IMR-90 (cell line): ENCODE measurements around the gene NDEL1. TPM values are rescaled to one million over a fixed set of nuclear protein-coding genes. Genes with fewer than 3 reads are reported as not detected.

ENCODE experiments used
- ATAC-seq: fragments of 200-7000 bp; cut with Tn5 transposase; 2 replicates; pipeline ENCODE4 v1.9.1; 2020; ENCODE audit warnings: low read depth, mild to moderate bottlenecking, moderate library complexity
- BruUV-seq: library from RNA; stranded (reverse); fragments of 400-500 nt; replicated peaks from 2 replicates; lab custom pipeline; 2021; lab: Mats Ljungman, UMichigan
- CTCF ChIA-PET: fragments of 300-600 bp; formaldehyde crosslinking; extraction: SDS; loops from one replicate; lab custom pipeline; 2021; ENCODE audit warnings: antibody characterized with exemption; lab: Yijun Ruan, JAX
- POLR2A ChIA-PET: fragments of 300-600 bp; sonication (Branson Sonifier 250); formaldehyde crosslinking; loops from one replicate; lab custom pipeline; 2022; ENCODE audit warnings: antibody characterized with exemption; ENCODE audit not compliant: unreplicated experiment; lab: Charles Lee
- DNase-seq: peaks from one replicate; pipeline ENCODE4 v3.0.0; 2013
- H2AFZ ChIP-seq: replicated peaks from 2 replicates; pipeline ENCODE3; 2013; ENCODE audit warnings: low read length, mild to moderate bottlenecking; ENCODE audit not compliant: poor library complexity
- H2AK5ac ChIP-seq: 2 replicates; pipeline ENCODE4 v1.6.1; 2013; ENCODE audit warnings: low read depth, low read length, inconsistent platforms
- H2AK9ac ChIP-seq: replicated peaks from 2 replicates; pipeline ENCODE3; 2013; ENCODE audit warnings: mild to moderate bottlenecking, low read depth, low read length, moderate library complexity; ENCODE audit not compliant: poor library complexity
- H2BK120ac ChIP-seq: 2 replicates; pipeline ENCODE4 v1.6.1; 2013; ENCODE audit warnings: low read depth, low read length, inconsistent platforms
- H2BK15ac ChIP-seq: 3 replicates; pipeline ENCODE4 v1.6.1; 2013; ENCODE audit warnings: low read depth, low read length, inconsistent platforms
- H2BK20ac ChIP-seq: 2 replicates; pipeline ENCODE4 v1.6.1; 2013; ENCODE audit warnings: low read depth, mild to moderate bottlenecking, inconsistent platforms, low read length, moderate library complexity
- H2BK5ac ChIP-seq: 2 replicates; pipeline ENCODE4 v1.6.1; 2013; ENCODE audit warnings: mild to moderate bottlenecking, low read depth, low read length, inconsistent platforms; ENCODE audit not compliant: poor library complexity, severe bottlenecking
- H3K14ac ChIP-seq: replicated peaks from 2 replicates; pipeline ENCODE4 v1.6.1; 2013; ENCODE audit warnings: low read depth, low read length, inconsistent platforms
- H3K18ac ChIP-seq: 2 replicates; pipeline ENCODE4 v1.6.1; 2013; ENCODE audit warnings: low read depth, low read length, control low read depth
- H3K23ac ChIP-seq: 2 replicates; pipeline ENCODE4 v1.6.1; 2013; ENCODE audit warnings: low read depth, low read length, inconsistent platforms
- H3K27ac ChIP-seq: 2 replicates; pipeline ENCODE4 v1.5.1; 2013; ENCODE audit warnings: mild to moderate bottlenecking, control low read depth, low read length; ENCODE audit not compliant: insufficient read depth
- H3K27me3 ChIP-seq: 2 replicates; pipeline ENCODE4 v1.6.1; 2013; ENCODE audit warnings: low read length; ENCODE audit not compliant: control insufficient read depth, insufficient read depth
- H3K36me3 ChIP-seq: 2 replicates; pipeline ENCODE4 v1.6.1; 2013; ENCODE audit warnings: low read length, mixed read lengths; ENCODE audit not compliant: control insufficient read depth, insufficient read depth
- H3K4ac ChIP-seq: 2 replicates; pipeline ENCODE4 v1.6.1; 2013; ENCODE audit warnings: low read depth, low read length, inconsistent platforms
- H3K4me1 ChIP-seq: 2 replicates; pipeline ENCODE4 v1.6.1; 2013; ENCODE audit warnings: low read length, mixed read lengths; ENCODE audit not compliant: control insufficient read depth, insufficient read depth
- H3K4me2 ChIP-seq: 2 replicates; pipeline ENCODE4 v1.6.1; 2013; ENCODE audit warnings: low read depth, mild to moderate bottlenecking, control low read depth, low read length, moderate library complexity
- H3K4me3 ChIP-seq: 2 replicates; pipeline ENCODE4 v1.5.1; 2013; ENCODE audit warnings: low read depth, mild to moderate bottlenecking, control low read depth, low read length, moderate library complexity; ENCODE audit not compliant: insufficient read depth
- H3K56ac ChIP-seq: 2 replicates; pipeline ENCODE4 v1.6.1; 2013; ENCODE audit warnings: low read length, inconsistent platforms; ENCODE audit not compliant: insufficient read depth; ENCODE audit errors: extremely low read depth
- H3K79me1 ChIP-seq, 2 experiments: 2 replicates each; pipeline ENCODE4 v1.6.1; 2013; ENCODE audit warnings: low read length in 2 of 2, inconsistent platforms in 1 of 2, low read depth in 1 of 2
- H3K9ac ChIP-seq: 2 replicates; pipeline ENCODE4 v1.6.1; 2013; ENCODE audit warnings: low read depth, low read length, control low read depth
- H3K9me1 ChIP-seq: 2 replicates; pipeline ENCODE4 v1.6.1; 2013; ENCODE audit warnings: low read length, inconsistent platforms; ENCODE audit not compliant: insufficient read depth
- H3K9me3 ChIP-seq: 2 replicates; pipeline ENCODE4 v1.6.1; 2013; ENCODE audit warnings: low read length; ENCODE audit not compliant: control insufficient read depth, insufficient read depth
- H4K20me1 ChIP-seq: 2 replicates; pipeline ENCODE4 v1.6.1; 2013; ENCODE audit warnings: low read length, inconsistent platforms; ENCODE audit not compliant: insufficient read depth
- H4K5ac ChIP-seq: 2 replicates; pipeline ENCODE4 v1.6.1; 2013; ENCODE audit warnings: mild to moderate bottlenecking, low read depth, low read length, control low read depth
- H4K8ac ChIP-seq, 2 experiments: 2 replicates each; pipeline ENCODE4 v1.6.1; 2013; ENCODE audit warnings: low read depth in 2 of 2, low read length in 2 of 2, control low read depth in 1 of 2, inconsistent platforms in 1 of 2
- H4K91ac ChIP-seq: 2 replicates; pipeline ENCODE4 v1.6.1; 2013; ENCODE audit warnings: low read depth, low read length, inconsistent platforms; ENCODE audit not compliant: insufficient read depth
- BHLHE40 ChIP-seq: fragments of 150-350 bp; IDR thresholded peaks from 2 replicates; pipeline ENCODE4 v1.6.1; 2016; ENCODE audit warnings: mild to moderate bottlenecking, low read depth, low read length
- CHD1 ChIP-seq: IDR thresholded peaks from 2 replicates; pipeline ENCODE4 v1.6.1; 2012; ENCODE audit warnings: low read depth, low read length, improper control_type of control experiment
- CTCF ChIP-seq: conservative IDR thresholded peaks from 2 replicates; pipeline ENCODE4 v1.5.1; 2012; ENCODE audit warnings: mild to moderate bottlenecking, low read depth, low read length, improper control_type of control experiment
- MAZ ChIP-seq: IDR thresholded peaks from 2 replicates; pipeline ENCODE4 v1.6.1; 2012; ENCODE audit warnings: low read depth, mild to moderate bottlenecking, low read length, improper control_type of control experiment, moderate library complexity, borderline replicate concordance
- POLR2A ChIP-seq: IDR thresholded peaks from 2 replicates; pipeline ENCODE4 v1.6.1; 2012; ENCODE audit warnings: mild to moderate bottlenecking, low read depth, low read length
- RCOR1 ChIP-seq: IDR thresholded peaks from 2 replicates; pipeline ENCODE4 v1.6.1; 2012; ENCODE audit warnings: mild to moderate bottlenecking, low read length, improper control_type of control experiment; ENCODE audit not compliant: insufficient replicate concordance
- RFX5 ChIP-seq: IDR thresholded peaks from 2 replicates; pipeline ENCODE4 v1.8.0; 2012; ENCODE audit warnings: low read depth, mild to moderate bottlenecking, low read length, moderate library complexity
- USF2 ChIP-seq: fragments of 150-350 bp; IDR thresholded peaks from 2 replicates; pipeline ENCODE4 v1.6.1; 2017; ENCODE audit warnings: mild to moderate bottlenecking, antibody characterized with exemption, low read length, low read depth
- WGBS, 2 experiments: methylation state at CpG; one replicate each; pipeline versions ENCODE4 v1.1.5 to v1.1.7; 2013; ENCODE audit warnings: missing lambda C conversion rate in 2 of 2; ENCODE audit not compliant: insufficient read length in 1 of 2; ENCODE audit errors: extremely low coverage in 2 of 2; 5-methylcytosine and 5-hydroxymethylcytosine counted together
- dilution Hi-C: fragments of 300-500 bp; cut with HindIII; formaldehyde crosslinking; loops from one replicate; pipeline ENCODE4 v1.14.3; 2018; ENCODE audit warnings: low sequenced_read_pairs; ENCODE audit not compliant: unreplicated experiment
- in situ Hi-C: fragments of 300-500 bp; cut with MboI; formaldehyde crosslinking; loops from 3 replicates; pipeline ENCODE4 v1.14.3; 2019; ENCODE audit warnings: low sequenced_read_pairs, inconsistent platforms, mixed read lengths
- intact Hi-C: fragments of 100-400 bp; cut with micrococcal nuclease; formaldehyde crosslinking; loops from 2 replicates; pipeline ENCODE4 v1.10.0; 2022
- polyA plus RNA-seq, 3 experiments: library from polyadenylated mRNA; depleted of rRNA; stranded (reverse); fragments of >200 nt; gene quantifications; 2 replicates each; pipeline ENCODE4 v1.2.3, GENCODE V29; 2012; ENCODE audit warnings: low replicate concordance in 1 of 3
- total RNA-seq: library from RNA; depleted of rRNA; stranded (reverse); fragments of >200 nt; gene quantifications from 2 replicates; pipeline ENCODE4 v1.2.3, GENCODE V29; 2012

NDEL1 gene
- total and polyA plus RNA-seq, 2 of the 4 experiments (the other 2 are of a cell fraction) = 28.9 to 95.6 TPM

GRCh38 chr17:8463099-8463498, 27.4 kb downstream of the NDEL1 start:
- Histone ChIP-seq H3K9ac (no peak overlapping the region), H4K91ac (no peak overlapping the region)
- dilution Hi-C loops = no loop called here

More at GRCh38 chr17:8463099-8463498, 27.4 kb downstream of the NDEL1 start:
- intact Hi-C loops = no loop called here
- Histone ChIP-seq H2BK20ac (no peak overlapping the region), H3K9me3 (no peaks in the 10 kb centered on the region), H3K79me1 (peaks cover 36 to 73% of the 10 kb centered on the region in 2 experiments), H2AK5ac (no peak overlapping the region), H3K4ac (no peak overlapping the region), H2AFZ (no peak overlapping the region), H3K56ac (no peak overlapping the region), H4K8ac (no peak overlapping the region), H3K4me1 (peaks cover 13% of the 10 kb centered on the region; the same call in 1 of the 2 replicates), H2AK9ac (peak overlapping the region; percentile 44), H3K18ac (no peak overlapping the region), H2BK5ac (no peak overlapping the region), H3K9me1 (peaks cover 10% of the 10 kb centered on the region; the same call in 1 of the 2 replicates), H3K27me3 (no peaks in the 10 kb centered on the region), H3K27ac (no peak overlapping the region), H4K5ac (no peak overlapping the region), H2BK120ac (no peak overlapping the region), H3K4me3 (no peak overlapping the region), H4K20me1 (peaks cover 72% of the 10 kb centered on the region), H3K23ac (no peak overlapping the region), H3K14ac (no peak overlapping the region), H2BK15ac (no peak overlapping the region), H3K36me3 (peaks cover 57% of the 10 kb centered on the region), H3K4me2 (no peak overlapping the region)
- ATAC-seq (no peak), DNase-seq (peak; percentile 13)
- no TSS peak for BruUV-seq
- no peak for TF ChIP-seq POLR2A
- TF ChIP-seq CHD1 = no peak
- TF ChIP-seq BHLHE40 = no peak
- no peak for TF ChIP-seq MAZ
- TF ChIP-seq RFX5 = no peak
- no peak for TF ChIP-seq CTCF
- no peak for TF ChIP-seq USF2
- TF ChIP-seq RCOR1 = no peak
- ChIA-PET CTCF (no interaction called here), POLR2A (no interaction called here)
- in situ Hi-C loops = no loop called here
- WGBS, 2 experiments = no CpG with 5 or more reads among the region's 5 CpGs
